Measurements from ENCODE around the gene AHDC1.

The AHDC1 gene

DNA sequence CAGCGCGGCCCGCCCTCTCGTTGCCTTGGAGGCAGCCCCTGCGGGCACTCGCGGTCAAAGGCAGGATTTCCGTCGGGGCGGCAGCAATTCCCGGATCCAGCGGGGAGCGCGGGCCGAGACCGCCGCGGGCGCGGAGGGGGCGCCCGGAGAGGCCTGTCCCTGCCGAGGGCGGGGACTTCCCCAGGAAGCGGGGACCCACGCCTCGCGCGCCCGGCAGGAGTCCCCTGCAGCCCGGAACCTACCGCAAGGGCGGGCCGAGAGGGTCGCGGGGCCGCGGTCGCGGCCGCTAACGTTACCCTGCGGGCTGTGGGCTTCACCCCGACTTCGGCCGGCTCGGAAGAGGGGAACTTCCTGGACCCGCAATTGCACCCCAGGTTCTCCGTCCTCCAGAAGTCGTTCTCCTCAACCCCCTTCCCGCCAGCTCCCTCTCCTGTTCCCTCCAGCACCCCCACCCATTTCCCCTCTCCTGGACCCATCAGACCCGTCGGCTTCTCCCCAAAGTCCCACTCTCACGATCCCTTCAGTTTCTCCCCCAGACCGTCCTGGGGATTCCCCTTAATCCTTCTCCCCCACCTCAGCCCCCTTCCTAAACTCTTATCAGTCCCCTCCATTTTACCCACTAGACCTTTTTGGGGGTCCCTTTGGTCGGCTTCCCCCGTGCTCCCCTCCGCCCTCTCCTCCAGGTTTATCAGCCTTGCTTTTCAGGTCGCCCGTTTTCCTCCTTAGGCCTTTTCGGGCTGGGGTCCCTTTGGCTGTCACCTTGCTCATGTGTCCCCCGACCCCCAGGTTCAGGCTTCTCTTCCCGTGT, 30.4 kb upstream of the AHDC1 start:
- peak; percentile 70 for DNase-seq (ENCODE audit: extremely low read depth, insufficient read length)
- no peaks in the 10 kb centered on the region for H3K27me3 ChIP-seq (replicated peaks; ENCODE audit: control insufficient read depth, insufficient read depth, low read length)
- H3K4me3 ChIP-seq (replicated peaks; ENCODE audit: low read depth, low read length): peak overlapping the region; percentile 41
- TF ChIP-seq, protein P1, sequence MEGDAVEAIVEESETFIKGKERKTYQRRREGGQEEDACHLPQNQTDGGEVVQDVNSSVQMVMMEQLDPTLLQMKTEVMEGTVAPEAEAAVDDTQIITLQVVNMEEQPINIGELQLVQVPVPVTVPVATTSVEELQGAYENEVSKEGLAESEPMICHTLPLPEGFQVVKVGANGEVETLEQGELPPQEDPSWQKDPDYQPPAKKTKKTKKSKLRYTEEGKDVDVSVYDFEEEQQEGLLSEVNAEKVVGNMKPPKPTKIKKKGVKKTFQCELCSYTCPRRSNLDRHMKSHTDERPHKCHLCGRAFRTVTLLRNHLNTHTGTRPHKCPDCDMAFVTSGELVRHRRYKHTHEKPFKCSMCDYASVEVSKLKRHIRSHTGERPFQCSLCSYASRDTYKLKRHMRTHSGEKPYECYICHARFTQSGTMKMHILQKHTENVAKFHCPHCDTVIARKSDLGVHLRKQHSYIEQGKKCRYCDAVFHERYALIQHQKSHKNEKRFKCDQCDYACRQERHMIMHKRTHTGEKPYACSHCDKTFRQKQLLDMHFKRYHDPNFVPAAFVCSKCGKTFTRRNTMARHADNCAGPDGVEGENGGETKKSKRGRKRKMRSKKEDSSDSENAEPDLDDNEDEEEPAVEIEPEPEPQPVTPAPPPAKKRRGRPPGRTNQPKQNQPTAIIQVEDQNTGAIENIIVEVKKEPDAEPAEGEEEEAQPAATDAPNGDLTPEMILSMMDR (IDR thresholded peaks at IDR 0.05; ENCODE audit: insufficient read depth, low read length, poor library complexity, severe bottlenecking): no peak
- no peaks in the 10 kb centered on the region for H3K36me3 ChIP-seq (ENCODE audit: control insufficient read depth, insufficient read depth, low read length)

DNA sequence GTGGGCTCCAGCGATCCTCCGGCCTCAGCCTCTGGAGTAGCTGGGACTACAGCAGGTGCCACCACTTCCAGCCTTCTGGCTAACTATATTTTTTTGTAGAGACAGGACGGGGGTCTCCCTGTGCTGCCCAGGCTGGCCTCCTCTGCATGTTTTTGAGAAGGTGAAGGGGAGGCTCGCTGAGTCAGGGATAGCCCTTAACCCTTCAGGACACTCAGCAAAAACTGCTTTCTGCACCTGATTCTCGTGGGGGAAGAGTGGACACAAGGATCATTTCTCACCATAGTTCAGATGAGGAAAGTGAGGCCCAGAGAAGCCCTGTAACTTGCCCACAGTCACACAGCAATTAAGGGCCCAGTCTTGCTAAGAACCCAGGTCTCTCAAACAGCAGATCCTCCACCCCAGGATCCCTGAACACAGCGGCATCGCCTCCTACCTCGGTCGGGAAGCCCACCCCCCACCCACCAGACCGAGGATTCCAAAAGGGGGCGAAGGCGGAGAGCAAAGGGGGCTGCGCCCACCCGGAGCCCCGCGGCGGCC, 29.8 kb upstream of the AHDC1 start:
- Histone ChIP-seq H3K4me3 (replicated peaks; ENCODE audit: low read depth, low read length) (peak overlapping the region; percentile 41), H3K36me3 (ENCODE audit: control insufficient read depth, insufficient read depth, low read length) (no peaks in the 10 kb centered on the region), H3K27me3 (replicated peaks; ENCODE audit: control insufficient read depth, insufficient read depth, low read length) (no peaks in the 10 kb centered on the region)
- no peak for DNase-seq (ENCODE audit: extremely low read depth, insufficient read length)
- TF ChIP-seq, protein P1 (IDR thresholded peaks at IDR 0.05; ENCODE audit: insufficient read depth, low read length, poor library complexity, severe bottlenecking): no peak

DNA sequence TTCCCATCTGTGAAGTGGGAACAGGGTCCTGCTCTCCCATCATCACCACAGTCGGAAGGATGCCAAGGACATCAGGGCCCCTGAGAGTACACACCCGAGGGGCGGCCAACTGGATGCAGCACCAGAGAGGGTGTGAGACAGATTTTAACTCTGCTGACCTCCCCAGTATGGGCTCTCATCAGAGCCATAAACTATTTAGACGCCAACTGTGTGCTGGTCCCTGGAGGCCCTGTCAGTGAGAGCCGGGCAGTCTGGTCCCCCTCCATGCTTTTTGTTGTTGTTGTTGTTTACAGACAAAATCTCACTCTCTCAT, 29.3 kb upstream of the AHDC1 start:
- no peak for DNase-seq (ENCODE audit: extremely low read depth, insufficient read length)
- Histone ChIP-seq H3K27me3 (replicated peaks; ENCODE audit: control insufficient read depth, insufficient read depth, low read length) (no peaks in the 10 kb centered on the region), H3K36me3 (ENCODE audit: control insufficient read depth, insufficient read depth, low read length) (no peaks in the 10 kb centered on the region), H3K4me3 (replicated peaks; ENCODE audit: low read depth, low read length) (no peak overlapping the region)
- TF ChIP-seq, protein P1 (IDR thresholded peaks at IDR 0.05; ENCODE audit: insufficient read depth, low read length, poor library complexity, severe bottlenecking): no peak

DNA sequence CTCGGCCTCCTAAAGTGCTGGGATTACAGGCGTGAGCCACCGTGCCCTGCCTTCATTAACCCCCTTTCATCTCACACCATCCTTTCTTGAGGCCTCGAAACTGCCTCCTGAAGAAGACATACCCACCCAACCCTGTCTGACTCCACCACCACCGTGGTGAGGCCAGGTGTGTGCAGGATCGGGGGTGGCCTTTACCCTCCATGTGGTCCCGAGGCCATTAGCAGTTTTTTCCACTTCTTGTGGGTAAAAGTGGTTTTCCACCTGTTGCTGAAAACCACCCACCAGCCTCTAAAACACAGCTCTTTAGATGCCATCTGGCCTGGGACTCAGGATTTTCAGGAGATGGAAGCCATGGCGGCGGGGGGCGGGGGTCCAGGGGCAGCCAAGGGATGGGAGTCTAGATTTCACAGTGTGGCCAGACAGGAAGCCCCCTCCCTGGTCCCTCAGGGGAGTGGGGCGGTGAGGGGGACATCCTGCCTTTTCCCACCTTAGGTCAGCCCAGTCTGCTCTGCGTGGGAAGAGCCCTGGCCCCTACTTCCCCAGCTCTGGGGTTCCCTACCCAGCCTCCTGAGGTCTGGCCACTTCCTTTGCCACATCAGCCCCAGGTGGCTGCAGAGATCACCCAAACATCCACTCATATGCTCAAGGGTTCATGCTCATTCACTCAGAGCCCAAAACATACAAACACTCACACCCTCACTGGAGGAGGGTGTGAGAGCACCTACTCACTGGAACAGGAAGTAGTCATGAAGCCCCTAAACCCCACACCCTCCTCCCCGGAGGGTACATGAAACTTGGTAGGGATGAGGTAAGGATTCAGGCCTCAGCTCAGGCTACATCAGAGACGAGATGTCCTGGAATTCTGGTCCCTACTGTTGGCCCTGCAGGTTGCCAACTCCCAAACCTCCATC, 28.7 kb upstream of the AHDC1 start:
- no peaks in the 10 kb centered on the region for H3K36me3 ChIP-seq (ENCODE audit: control insufficient read depth, insufficient read depth, low read length)
- no peak overlapping the region; the same call in 1 of the 2 replicates for H3K4me3 ChIP-seq (replicated peaks; ENCODE audit: low read depth, low read length)
- DNase-seq (ENCODE audit: extremely low read depth, insufficient read length): peak; percentile 81
- TF ChIP-seq, protein P1 (IDR thresholded peaks at IDR 0.05; ENCODE audit: insufficient read depth, low read length, poor library complexity, severe bottlenecking): no peak
- no peaks in the 10 kb centered on the region for H3K27me3 ChIP-seq (replicated peaks; ENCODE audit: control insufficient read depth, insufficient read depth, low read length)

DNA sequence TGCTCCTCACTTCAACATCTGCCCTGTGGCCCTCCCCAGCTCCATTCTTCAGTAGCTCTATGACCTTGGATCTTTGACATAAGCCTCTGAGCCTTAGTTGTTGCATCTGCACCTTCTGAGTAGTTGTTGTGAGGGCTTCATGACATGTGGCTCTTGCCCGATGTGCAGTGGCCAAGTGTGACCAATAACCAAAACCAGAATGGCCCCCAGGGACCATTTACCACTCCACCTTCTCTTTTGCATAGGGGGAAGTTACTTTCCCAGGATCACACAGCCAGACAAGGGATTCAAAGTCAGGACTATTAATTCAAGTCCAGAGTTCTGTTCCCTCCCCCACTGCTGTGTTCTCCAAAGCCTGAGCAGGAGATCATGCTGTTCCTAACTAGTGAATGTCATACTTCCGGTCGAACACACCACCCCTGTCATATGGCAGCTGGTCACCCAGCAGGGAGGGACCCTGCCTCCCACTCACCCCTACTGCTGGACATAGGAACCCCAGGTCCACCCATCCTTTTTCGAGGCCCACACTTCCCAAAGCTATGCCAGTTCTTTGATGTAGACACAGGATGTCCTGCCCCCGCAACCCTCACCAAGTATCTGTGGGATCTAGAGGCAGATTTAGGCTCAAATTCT, 27.0 kb upstream of the AHDC1 start:
- TF ChIP-seq, protein P1 (IDR thresholded peaks at IDR 0.05; ENCODE audit: insufficient read depth, low read length, poor library complexity, severe bottlenecking): no peak
- 0 out of 2 replicates have a peak overlapping the region, but pooled peaks have one; percentile 4 for H3K4me3 ChIP-seq (replicated peaks; ENCODE audit: low read depth, low read length)
- peak; percentile 54 for DNase-seq (ENCODE audit: extremely low read depth, insufficient read length)
- H3K27me3 ChIP-seq (replicated peaks; ENCODE audit: control insufficient read depth, insufficient read depth, low read length): no peaks in the 10 kb centered on the region
- H3K36me3 ChIP-seq (ENCODE audit: control insufficient read depth, insufficient read depth, low read length): no peaks in the 10 kb centered on the region
